Measurements from ENCODE around the gene CNST. TPM values are rescaled to one million over a fixed set of nuclear protein-coding genes. Genes with fewer than 3 reads are reported as not detected.

The CNST gene
- total RNA-seq, 1 experiment from 2014 or later: 19.8 TPM

DNA sequence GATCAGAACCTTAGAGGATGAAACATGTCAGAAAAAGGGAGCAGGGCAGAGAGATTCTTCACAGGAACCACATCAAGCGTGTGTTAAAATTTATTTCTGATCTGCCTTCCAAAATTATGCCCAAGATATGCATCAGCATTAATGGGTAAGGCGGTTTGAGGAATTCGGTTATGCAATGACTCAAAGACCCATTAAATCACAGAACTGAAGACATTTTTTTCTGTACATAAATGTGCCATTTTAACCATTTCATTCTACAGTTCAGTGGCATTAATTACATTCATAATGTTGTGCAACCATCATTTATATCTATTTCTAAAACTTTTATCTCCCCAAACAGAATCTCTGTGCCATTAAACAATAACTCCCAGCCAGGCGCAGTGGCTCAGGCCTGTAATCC lies 43.4 kb downstream of the CNST start:
- peaks cover 0 to 3% of the 10 kb centered on the region in 2 experiments; a peak in 1 of 5 replicates for H3K9me3 Mint-ChIP-seq
- no peak overlapping the region for H3K9ac ChIP-seq (ENCODE audit: extremely low read depth, insufficient read length, low read length)
- peaks cover 17 to 19% of the 10 kb centered on the region in 2 experiments for H3K4me1 Mint-ChIP-seq
- no peak overlapping the region for H2BK5ac ChIP-seq (ENCODE audit: insufficient read length, low read length)
- H2BK20ac ChIP-seq (ENCODE audit: low read depth, low read length, poor library complexity, severe bottlenecking): no peak overlapping the region
- TF ChIP-seq, protein P1, sequence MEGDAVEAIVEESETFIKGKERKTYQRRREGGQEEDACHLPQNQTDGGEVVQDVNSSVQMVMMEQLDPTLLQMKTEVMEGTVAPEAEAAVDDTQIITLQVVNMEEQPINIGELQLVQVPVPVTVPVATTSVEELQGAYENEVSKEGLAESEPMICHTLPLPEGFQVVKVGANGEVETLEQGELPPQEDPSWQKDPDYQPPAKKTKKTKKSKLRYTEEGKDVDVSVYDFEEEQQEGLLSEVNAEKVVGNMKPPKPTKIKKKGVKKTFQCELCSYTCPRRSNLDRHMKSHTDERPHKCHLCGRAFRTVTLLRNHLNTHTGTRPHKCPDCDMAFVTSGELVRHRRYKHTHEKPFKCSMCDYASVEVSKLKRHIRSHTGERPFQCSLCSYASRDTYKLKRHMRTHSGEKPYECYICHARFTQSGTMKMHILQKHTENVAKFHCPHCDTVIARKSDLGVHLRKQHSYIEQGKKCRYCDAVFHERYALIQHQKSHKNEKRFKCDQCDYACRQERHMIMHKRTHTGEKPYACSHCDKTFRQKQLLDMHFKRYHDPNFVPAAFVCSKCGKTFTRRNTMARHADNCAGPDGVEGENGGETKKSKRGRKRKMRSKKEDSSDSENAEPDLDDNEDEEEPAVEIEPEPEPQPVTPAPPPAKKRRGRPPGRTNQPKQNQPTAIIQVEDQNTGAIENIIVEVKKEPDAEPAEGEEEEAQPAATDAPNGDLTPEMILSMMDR (conservative IDR thresholded peaks at IDR 0.05): no peak
- H3K27me3 Mint-ChIP-seq (ENCODE audit: low read depth): no peaks in the 10 kb centered on the region
- H3K4me3 Mint-ChIP-seq: no peak overlapping the region
- no peak overlapping the region for H4K5ac ChIP-seq (ENCODE audit: insufficient read length, low read depth, low read length)
- H3T11ph ChIP-seq (ENCODE audit: low read length): no peak overlapping the region
- H3K4me1 ChIP-seq (ENCODE audit: insufficient read depth, low read length): no peaks in the 10 kb centered on the region
- no peak overlapping the region for H2BK120ac ChIP-seq (ENCODE audit: low read depth, low read length, poor library complexity, severe bottlenecking)
- H3K79me1 ChIP-seq (ENCODE audit: insufficient read depth, low read depth, low read length, poor library complexity, severe bottlenecking): peaks cover 3% of the 10 kb centered on the region
- DNase-seq: no peak
- H3K9me3 ChIP-seq (ENCODE audit: control insufficient read depth, low read depth, low read length): no peaks in the 10 kb centered on the region
- H4K20me1 ChIP-seq (ENCODE audit: control insufficient read depth, insufficient read depth, insufficient read length): no peaks in the 10 kb centered on the region
- H3K27ac Mint-ChIP-seq: no peak overlapping the region; a peak in 1 of 7 replicates
- no CpG with 5 or more reads among the region's 4 CpGs for WGBS (ENCODE audit: extremely low coverage, insufficient read length, low lambda C conversion rate)
- no peak overlapping the region for H3K4me2 ChIP-seq (ENCODE audit: insufficient read depth, insufficient read length, low read length)
- peaks cover 0 to 2% (median 0%) of the 10 kb centered on the region in 3 experiments; a peak in 2 of 7 replicates for H3K36me3 Mint-ChIP-seq (ENCODE audit: insufficient read depth in 1 of 3, low read depth in 3 of 3)
- no peak overlapping the region for H3K4ac ChIP-seq (ENCODE audit: low read depth, low read length)
- H3K56ac ChIP-seq (ENCODE audit: insufficient read length, low read depth, low read length): no peak overlapping the region
- H2BK12ac ChIP-seq (ENCODE audit: insufficient read length, low read depth, low read length): no peak overlapping the region
- no peak overlapping the region for H2BK15ac ChIP-seq (ENCODE audit: low read depth, low read length)
- H4K91ac ChIP-seq (ENCODE audit: insufficient read length, low read depth, low read length): no peak overlapping the region
- H3K27me3 ChIP-seq (ENCODE audit: insufficient read depth, low read length): no peaks in the 10 kb centered on the region
- no peak overlapping the region for H2AK5ac ChIP-seq (ENCODE audit: insufficient read length, low read length)
- H3K27ac ChIP-seq (ENCODE audit: insufficient read length, low read depth, low read length): no peak overlapping the region
- H3K79me2 ChIP-seq (ENCODE audit: insufficient read depth, low read length): 0 out of 2 replicates have a peak, but pooled peaks cover 2% of the 10 kb centered on the region
- no peak overlapping the region for H3K14ac ChIP-seq (ENCODE audit: insufficient read depth, low read length)
- H3K23me2 ChIP-seq (ENCODE audit: insufficient read length, low read depth, low read length, poor library complexity, severe bottlenecking): no peaks in the 10 kb centered on the region
- H3K18ac ChIP-seq (ENCODE audit: insufficient read length, low read depth, low read length): no peak overlapping the region
- H3K23ac ChIP-seq (ENCODE audit: insufficient read length, low read depth, low read length): no peak overlapping the region
- no peak overlapping the region for H2AFZ ChIP-seq (ENCODE audit: low read length)
- H4K8ac ChIP-seq (replicated peaks; ENCODE audit: insufficient read length, low read depth, low read length): no peak overlapping the region
